ENCODE results near the gene UTF1.

DNA sequence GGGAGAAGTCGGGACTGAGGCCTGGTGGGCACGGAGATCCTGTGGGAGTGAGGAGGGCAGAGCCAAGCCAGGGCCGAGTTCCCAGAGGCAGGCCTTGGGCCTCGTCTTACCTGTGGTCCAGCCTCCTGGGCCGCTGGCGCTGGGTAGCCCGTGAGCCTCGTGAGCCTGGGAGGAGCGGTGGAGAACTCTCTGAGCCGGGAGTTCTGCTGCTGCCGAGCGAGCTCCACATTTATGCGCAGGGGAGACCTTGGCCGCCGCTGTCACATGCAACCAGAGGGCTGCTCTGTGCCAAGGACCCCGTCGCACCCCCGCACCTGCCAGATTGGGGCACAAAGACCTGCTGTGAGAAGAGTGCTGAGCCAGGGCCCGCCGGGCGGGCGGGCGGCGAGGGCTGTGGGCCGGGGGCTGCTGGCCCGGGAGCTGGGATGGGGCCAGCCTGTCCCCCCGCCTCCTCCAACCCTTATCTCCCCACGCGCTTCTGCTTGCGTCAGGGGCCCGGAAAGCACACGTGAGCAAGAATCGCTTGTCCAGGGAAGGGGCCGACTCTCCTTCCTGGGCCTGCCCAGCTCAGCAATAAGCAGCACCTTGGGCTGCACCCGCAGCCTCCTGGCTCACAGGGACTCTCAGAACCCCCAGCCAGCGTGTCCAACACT is 17.8 kb downstream of the UTF1 start:
- TF ChIP-seq REST (IDR thresholded peaks at IDR 0.05; ENCODE audit: borderline replicate concordance), result no peak
- no peak for TF ChIP-seq RAD21 (conservative IDR thresholded peaks at IDR 0.05)
- TF ChIP-seq, protein P1, sequence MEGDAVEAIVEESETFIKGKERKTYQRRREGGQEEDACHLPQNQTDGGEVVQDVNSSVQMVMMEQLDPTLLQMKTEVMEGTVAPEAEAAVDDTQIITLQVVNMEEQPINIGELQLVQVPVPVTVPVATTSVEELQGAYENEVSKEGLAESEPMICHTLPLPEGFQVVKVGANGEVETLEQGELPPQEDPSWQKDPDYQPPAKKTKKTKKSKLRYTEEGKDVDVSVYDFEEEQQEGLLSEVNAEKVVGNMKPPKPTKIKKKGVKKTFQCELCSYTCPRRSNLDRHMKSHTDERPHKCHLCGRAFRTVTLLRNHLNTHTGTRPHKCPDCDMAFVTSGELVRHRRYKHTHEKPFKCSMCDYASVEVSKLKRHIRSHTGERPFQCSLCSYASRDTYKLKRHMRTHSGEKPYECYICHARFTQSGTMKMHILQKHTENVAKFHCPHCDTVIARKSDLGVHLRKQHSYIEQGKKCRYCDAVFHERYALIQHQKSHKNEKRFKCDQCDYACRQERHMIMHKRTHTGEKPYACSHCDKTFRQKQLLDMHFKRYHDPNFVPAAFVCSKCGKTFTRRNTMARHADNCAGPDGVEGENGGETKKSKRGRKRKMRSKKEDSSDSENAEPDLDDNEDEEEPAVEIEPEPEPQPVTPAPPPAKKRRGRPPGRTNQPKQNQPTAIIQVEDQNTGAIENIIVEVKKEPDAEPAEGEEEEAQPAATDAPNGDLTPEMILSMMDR (IDR thresholded peaks at IDR 0.05; ENCODE audit: poor library complexity, severe bottlenecking), result no peak
